DOHH2 (cell line): ENCODE measurements around the gene THRB.
"Not testable (repeated sequence)": the region's sequence is repeated elsewhere in the genome, so short reads cannot be mapped to it uniquely, and the experiment has no call there.

Source experiments
- H3F3A ChIP-seq: fragments of 200-600 bp; sonication (generic), shearing (Covaris generic); 2 replicates; pipeline ENCODE4 v1.6.0; 2016; ENCODE audit warnings: antibody characterized with exemption, mild to moderate bottlenecking; ENCODE audit not compliant: control insufficient read depth, insufficient read depth
- H3K27ac ChIP-seq: fragments of 200-600 bp; sonication (generic); 2 replicates; pipeline ENCODE4 v1.5.1; 2014; ENCODE audit warnings: low read depth, mild to moderate bottlenecking, low read length, moderate library complexity
- H3K27me3 ChIP-seq: fragments of 200-600 bp; sonication (generic); 2 replicates; pipeline ENCODE4 v1.6.1; 2014; ENCODE audit warnings: mild to moderate bottlenecking, low read length, mixed read lengths; ENCODE audit not compliant: control insufficient read depth
- H3K36me3 ChIP-seq: fragments of 200-600 bp; sonication (generic); 2 replicates; pipeline ENCODE4 v1.6.1; 2014; ENCODE audit warnings: mild to moderate bottlenecking, low read length, moderate library complexity, mixed read lengths; ENCODE audit not compliant: control insufficient read depth
- H3K4me1 ChIP-seq: fragments of 200-600 bp; sonication (generic); 2 replicates; pipeline ENCODE4 v1.6.1; 2014; ENCODE audit warnings: mild to moderate bottlenecking, low read length, mixed read lengths; ENCODE audit not compliant: control insufficient read depth
- H3K4me2 ChIP-seq: fragments of 200-600 bp; sonication (generic); 2 replicates; pipeline ENCODE4 v1.6.0; 2014; ENCODE audit warnings: mild to moderate bottlenecking, low read length, moderate library complexity
- H3K4me3 ChIP-seq: fragments of 200-600 bp; sonication (generic); 2 replicates; pipeline ENCODE4 v1.5.1; 2014; ENCODE audit warnings: mild to moderate bottlenecking, low read length, mixed read lengths
- H3K79me2 ChIP-seq: fragments of 200-600 bp; sonication (generic); 2 replicates; pipeline ENCODE4 v1.6.1; 2014; ENCODE audit warnings: mild to moderate bottlenecking, low read length, mixed read lengths; ENCODE audit not compliant: control insufficient read depth
- H3K9me2 ChIP-seq: fragments of 200-600 bp; sonication (generic); replicated peaks from 2 replicates; pipeline ENCODE4 v1.6.1; 2014; ENCODE audit warnings: mild to moderate bottlenecking, low read length, mixed read lengths; ENCODE audit not compliant: control insufficient read depth
- H3K9me3 ChIP-seq: fragments of 200-600 bp; sonication (generic); 2 replicates; pipeline ENCODE4 v1.6.1; 2014; ENCODE audit warnings: antibody characterized with exemption, low read length, mixed read lengths; ENCODE audit not compliant: control insufficient read depth, insufficient read depth
- H4K20me1 ChIP-seq: fragments of 200-600 bp; sonication (generic); 2 replicates; pipeline ENCODE4 v1.6.0; 2014; ENCODE audit warnings: low read depth, mild to moderate bottlenecking, antibody characterized with exemption, low read length, moderate library complexity; ENCODE audit not compliant: control insufficient read depth, insufficient read depth
- EZH2phosphoT487 ChIP-seq: fragments of 200-600 bp; sonication (generic); IDR thresholded peaks from 2 replicates; pipeline ENCODE4 v1.6.1; 2017; ENCODE audit warnings: borderline replicate concordance, mild to moderate bottlenecking, antibody characterized with exemption, low read length, moderate library complexity, mixed read lengths
- TF ChIP-seq, protein P1 (sequence below): fragments of 200-600 bp; sonication (generic); IDR thresholded peaks from one replicate; pipeline ENCODE4 v1.5.1; 2014; ENCODE audit warnings: antibody characterized with exemption, mild to moderate bottlenecking, low read depth, low read length; ENCODE audit not compliant: poor library complexity, severe bottlenecking

Gene THRB

GRCh38 chr3:24416224-24416623 is 78.4 kb downstream of the THRB start:
- H3F3A ChIP-seq: no peaks in the 10 kb centered on the region
- no peaks in the 10 kb centered on the region for H3K36me3 ChIP-seq
- no peak overlapping the region for H3K4me3 ChIP-seq
- H3K27ac ChIP-seq: no peak overlapping the region
- H4K20me1 ChIP-seq: no peaks in the 10 kb centered on the region
- H3K27me3 ChIP-seq: no peaks in the 10 kb centered on the region
- no peaks in the 10 kb centered on the region for H3K9me3 ChIP-seq
- TF ChIP-seq, protein P1, sequence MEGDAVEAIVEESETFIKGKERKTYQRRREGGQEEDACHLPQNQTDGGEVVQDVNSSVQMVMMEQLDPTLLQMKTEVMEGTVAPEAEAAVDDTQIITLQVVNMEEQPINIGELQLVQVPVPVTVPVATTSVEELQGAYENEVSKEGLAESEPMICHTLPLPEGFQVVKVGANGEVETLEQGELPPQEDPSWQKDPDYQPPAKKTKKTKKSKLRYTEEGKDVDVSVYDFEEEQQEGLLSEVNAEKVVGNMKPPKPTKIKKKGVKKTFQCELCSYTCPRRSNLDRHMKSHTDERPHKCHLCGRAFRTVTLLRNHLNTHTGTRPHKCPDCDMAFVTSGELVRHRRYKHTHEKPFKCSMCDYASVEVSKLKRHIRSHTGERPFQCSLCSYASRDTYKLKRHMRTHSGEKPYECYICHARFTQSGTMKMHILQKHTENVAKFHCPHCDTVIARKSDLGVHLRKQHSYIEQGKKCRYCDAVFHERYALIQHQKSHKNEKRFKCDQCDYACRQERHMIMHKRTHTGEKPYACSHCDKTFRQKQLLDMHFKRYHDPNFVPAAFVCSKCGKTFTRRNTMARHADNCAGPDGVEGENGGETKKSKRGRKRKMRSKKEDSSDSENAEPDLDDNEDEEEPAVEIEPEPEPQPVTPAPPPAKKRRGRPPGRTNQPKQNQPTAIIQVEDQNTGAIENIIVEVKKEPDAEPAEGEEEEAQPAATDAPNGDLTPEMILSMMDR: no peak
- TF ChIP-seq EZH2phosphoT487: no peak
- H3K79me2 ChIP-seq: no peaks in the 10 kb centered on the region
- H3K9me2 ChIP-seq: no peaks in the 10 kb centered on the region
- H3K4me2 ChIP-seq: no peak overlapping the region
- no peaks in the 10 kb centered on the region for H3K4me1 ChIP-seq

DNA sequence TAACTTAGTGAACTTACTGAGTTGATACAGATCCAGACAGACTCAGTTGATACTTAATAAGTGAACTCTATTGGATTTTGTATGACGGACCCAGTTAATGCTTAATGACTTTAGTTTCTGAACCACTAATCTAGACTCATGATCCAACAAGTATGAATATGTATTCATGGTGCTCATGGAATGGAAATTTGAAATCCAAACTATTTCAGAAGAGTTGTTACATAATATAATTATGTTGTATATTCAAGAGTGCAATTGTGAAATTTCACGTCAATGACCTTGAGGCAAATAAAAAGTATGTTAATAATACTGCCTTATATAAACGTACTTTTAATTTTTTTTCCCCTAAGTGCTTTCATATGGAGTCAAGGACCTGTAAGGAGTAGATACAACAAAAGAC is 78.8 kb downstream of the THRB start:
- no peaks in the 10 kb centered on the region for H3K9me3 ChIP-seq
- no peaks in the 10 kb centered on the region for H3K9me2 ChIP-seq
- no peaks in the 10 kb centered on the region for H4K20me1 ChIP-seq
- TF ChIP-seq, protein P1: no peak
- TF ChIP-seq EZH2phosphoT487: no peak
- no peak overlapping the region for H3K27ac ChIP-seq
- H3K36me3 ChIP-seq: no peaks in the 10 kb centered on the region
- H3K4me2 ChIP-seq: no peak overlapping the region
- H3F3A ChIP-seq: no peaks in the 10 kb centered on the region
- no peaks in the 10 kb centered on the region for H3K79me2 ChIP-seq
- no peak overlapping the region for H3K4me3 ChIP-seq
- H3K4me1 ChIP-seq: no peaks in the 10 kb centered on the region
- no peaks in the 10 kb centered on the region for H3K27me3 ChIP-seq

DNA sequence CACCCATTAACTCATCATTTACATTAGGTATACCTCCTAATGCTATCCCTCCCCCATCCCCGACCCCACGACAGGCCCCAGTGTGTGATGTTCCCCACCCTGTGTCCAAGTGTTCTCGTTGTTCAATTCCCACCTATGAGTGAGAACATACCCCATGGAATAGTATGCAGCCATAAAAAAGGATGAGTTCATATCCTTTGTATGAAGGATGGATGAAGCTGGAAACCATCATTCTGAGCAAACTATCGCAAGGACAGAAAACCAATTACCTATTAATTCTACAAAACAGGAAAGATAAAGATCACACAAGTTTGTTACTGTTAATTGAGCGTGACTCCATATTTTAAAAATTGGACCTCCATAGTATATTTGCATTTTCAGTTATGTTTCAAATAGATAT is 81.0 kb downstream of the THRB start:
- H3K9me2 ChIP-seq, H3K4me3 ChIP-seq, H3K4me1 ChIP-seq, H3K4me2 ChIP-seq, H3K27ac ChIP-seq, H3F3A ChIP-seq, H3K9me3 ChIP-seq, H3K27me3 ChIP-seq, H4K20me1 ChIP-seq, H3K36me3 ChIP-seq, H3K79me2 ChIP-seq: not testable (repeated sequence)

GRCh38 chr3:24410860-24411259 is 83.8 kb downstream of the THRB start:
- H3K9me2 ChIP-seq: no peaks in the 10 kb centered on the region
- TF ChIP-seq, protein P1: no peak
- no peak for TF ChIP-seq EZH2phosphoT487
- H3K27me3 ChIP-seq: no peaks in the 10 kb centered on the region
- no peaks in the 10 kb centered on the region for H3K36me3 ChIP-seq
- H3F3A ChIP-seq: no peaks in the 10 kb centered on the region
- no peaks in the 10 kb centered on the region for H3K9me3 ChIP-seq
- H3K4me1 ChIP-seq: no peaks in the 10 kb centered on the region
- no peaks in the 10 kb centered on the region for H4K20me1 ChIP-seq
- no peak overlapping the region for H3K4me3 ChIP-seq
- no peaks in the 10 kb centered on the region for H3K79me2 ChIP-seq
- no peak overlapping the region for H3K4me2 ChIP-seq
- H3K27ac ChIP-seq: no peak overlapping the region
